ENCODE measurements around the gene TMEM185A.

DNA sequence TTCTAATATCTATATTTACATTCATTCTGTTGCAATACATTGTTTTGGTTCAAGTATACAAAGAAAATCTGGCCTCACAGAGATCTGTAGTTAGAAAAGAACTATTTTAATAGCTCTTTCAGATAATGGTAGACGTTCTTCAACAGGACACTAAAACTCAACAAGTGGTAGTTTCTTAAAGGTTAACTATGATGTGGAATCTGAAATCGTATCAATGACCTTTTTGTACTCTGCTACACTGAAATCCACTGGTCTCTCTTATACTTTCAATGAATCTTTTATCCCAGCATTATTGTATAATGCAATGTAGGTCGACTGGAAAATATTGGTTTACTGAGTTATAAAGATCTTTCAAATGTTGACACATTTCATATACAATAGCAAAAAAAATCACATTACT is 12.7 kb downstream of the TMEM185A start:
- TF ChIP-seq EZH2 (IDR thresholded peaks at IDR 0.05; ENCODE audit: low read length, missing control alignments) (no peak), CTCF (conservative IDR thresholded peaks at IDR 0.05 in 1 of 2, IDR thresholded peaks at IDR 0.05 in 1 of 2; ENCODE audit: low read depth in 1 of 2, low read length in 2 of 2) (no peak)
